NT2/D1 (cell line): ENCODE data around the gene FRMD8.

Experiments
- DNase-seq: peaks from one replicate; pipeline ENCODE4 v3.0.0-alpha.2; 2011; ENCODE audit warnings: low read depth, low spot score
- H3K27me3 ChIP-seq: 2 replicates; pipeline ENCODE4 v1.6.0; 2011; ENCODE audit warnings: mild to moderate bottlenecking; ENCODE audit not compliant: insufficient read length, insufficient read depth
- H3K36me3 ChIP-seq: 2 replicates; pipeline ENCODE4 v1.6.1; 2011; ENCODE audit warnings: mild to moderate bottlenecking, low read length, mixed read lengths; ENCODE audit not compliant: insufficient read depth, insufficient read length
- H3K4me1 ChIP-seq: 2 replicates; pipeline ENCODE4 v1.5.1; 2011; ENCODE audit not compliant: insufficient read depth, insufficient read length
- H3K4me3 ChIP-seq: 2 replicates; pipeline ENCODE4 v1.5.1; 2011; ENCODE audit warnings: low read depth; ENCODE audit not compliant: insufficient read length
- H3K9ac ChIP-seq: 2 replicates; pipeline ENCODE4 v1.6.0; 2011; ENCODE audit warnings: low read depth; ENCODE audit not compliant: insufficient read length
- H3K9me3 ChIP-seq: 2 replicates; pipeline ENCODE4 v1.5.1; 2011; ENCODE audit warnings: mild to moderate bottlenecking, low read length; ENCODE audit not compliant: insufficient read depth
- SUZ12 ChIP-seq: IDR thresholded peaks from 2 replicates; pipeline ENCODE4 v1.6.1; 2011; ENCODE audit not compliant: insufficient read length, insufficient read depth; ENCODE audit errors: extremely low read depth
- YY1 ChIP-seq: IDR thresholded peaks from 2 replicates; pipeline ENCODE4 v1.6.1; 2011; ENCODE audit not compliant: insufficient read length, insufficient read depth
- ZNF274 ChIP-seq: IDR thresholded peaks from 2 replicates; pipeline ENCODE4 v1.6.1; 2011; ENCODE audit warnings: mild to moderate bottlenecking, low read depth, low read length

Gene FRMD8

DNA sequence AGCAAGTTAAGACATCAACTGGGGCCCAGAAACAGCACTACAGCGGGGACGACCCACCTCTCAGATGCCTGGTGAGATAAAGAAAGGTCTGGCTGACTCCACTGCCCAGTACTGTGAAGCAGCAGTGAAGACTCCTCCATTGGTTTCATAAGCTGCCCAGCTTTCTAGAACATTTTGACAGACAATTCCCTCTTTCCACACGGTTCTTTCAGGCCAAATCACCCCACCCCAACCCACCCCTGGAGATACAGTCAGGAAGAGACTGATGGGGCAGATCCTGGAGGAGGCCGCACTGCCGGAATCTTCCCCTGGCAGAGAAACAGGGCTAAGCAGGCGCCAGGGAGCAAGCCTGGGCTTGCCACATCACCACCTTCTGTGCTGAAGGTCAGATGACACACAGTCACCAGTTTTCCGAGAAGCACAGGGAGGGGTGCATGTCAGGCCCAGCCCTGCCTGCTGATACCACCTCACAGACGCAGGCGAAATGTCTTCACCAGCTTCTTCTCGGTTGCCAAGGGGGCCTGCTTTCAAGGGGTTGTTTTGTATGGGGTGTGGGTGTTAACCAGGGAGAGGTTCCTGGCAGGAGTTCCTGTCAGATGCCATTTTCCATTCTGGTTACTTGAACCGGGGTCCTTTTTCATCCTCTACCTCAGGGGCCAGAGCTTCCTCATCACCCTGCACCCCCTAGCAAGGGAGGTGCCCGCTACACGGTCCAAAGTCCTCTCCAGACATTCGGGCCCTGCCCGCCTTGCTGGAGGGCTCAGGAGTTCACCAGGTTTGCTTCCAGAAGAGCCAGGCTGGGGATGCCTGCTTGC is 34.7 kb downstream of the FRMD8 start:
- no peak for DNase-seq
- Histone ChIP-seq H3K9ac (peak overlapping the region; percentile 91), H3K27me3 (no peaks in the 10 kb centered on the region), H3K36me3 (peaks cover 24% of the 10 kb centered on the region), H3K4me3 (peak overlapping the region; percentile 31), H3K4me1 (peaks cover 30% of the 10 kb centered on the region), H3K9me3 (no peaks in the 10 kb centered on the region)
- no peak for TF ChIP-seq SUZ12
- TF ChIP-seq YY1: no peak
- no peak for TF ChIP-seq ZNF274

DNA sequence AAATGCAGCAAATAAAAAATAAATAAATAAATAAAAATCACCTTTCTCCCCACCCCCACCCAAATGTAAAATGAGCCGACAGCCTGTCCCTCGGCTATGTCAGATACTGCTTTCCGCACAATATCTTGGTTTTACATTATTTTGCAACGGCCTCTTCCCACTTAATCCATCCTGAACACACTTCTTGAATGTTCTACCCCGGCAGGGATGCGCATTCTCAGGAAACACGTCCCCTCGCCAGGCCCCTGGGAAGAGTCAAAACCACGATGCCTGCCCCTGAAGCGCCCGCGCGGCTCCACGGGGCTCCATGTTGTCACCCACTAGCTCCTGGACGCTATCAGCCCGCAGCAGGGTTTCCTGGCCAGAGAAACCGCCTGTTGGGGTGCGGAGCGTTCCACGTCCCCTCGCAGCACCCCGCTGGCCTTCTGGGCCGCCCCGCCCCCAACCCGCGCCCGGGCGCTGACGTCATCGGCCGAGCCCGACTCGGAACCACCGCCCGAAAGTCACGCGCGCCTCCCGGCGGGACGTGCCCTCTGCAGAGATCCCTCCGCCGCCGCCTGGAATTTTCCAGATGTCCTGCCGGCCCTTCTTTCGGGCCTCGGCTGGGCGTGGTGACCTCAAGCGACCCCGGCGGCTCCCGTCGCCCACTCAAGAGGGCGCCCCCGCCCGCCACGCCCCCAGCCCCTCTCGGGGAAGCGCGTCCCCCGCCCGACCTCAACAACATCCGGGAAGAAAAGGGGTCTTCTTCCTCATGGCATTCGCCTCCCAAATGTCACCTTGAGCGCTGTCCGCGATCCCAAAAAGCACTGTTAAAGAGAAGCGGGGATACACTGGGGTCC is 35.6 kb downstream of the FRMD8 start:
- H3K36me3 ChIP-seq: peaks cover 31% of the 10 kb centered on the region
- TF ChIP-seq YY1 (no peak), SUZ12 (no peak), ZNF274 (no peak)
- H3K9ac ChIP-seq: peak overlapping the region; percentile 98
- peaks cover 24% of the 10 kb centered on the region for H3K4me1 ChIP-seq
- H3K9me3 ChIP-seq: no peaks in the 10 kb centered on the region
- peak; percentile 89 for DNase-seq
- H3K4me3 ChIP-seq: peak overlapping the region; percentile 90
- H3K27me3 ChIP-seq: no peaks in the 10 kb centered on the region

DNA sequence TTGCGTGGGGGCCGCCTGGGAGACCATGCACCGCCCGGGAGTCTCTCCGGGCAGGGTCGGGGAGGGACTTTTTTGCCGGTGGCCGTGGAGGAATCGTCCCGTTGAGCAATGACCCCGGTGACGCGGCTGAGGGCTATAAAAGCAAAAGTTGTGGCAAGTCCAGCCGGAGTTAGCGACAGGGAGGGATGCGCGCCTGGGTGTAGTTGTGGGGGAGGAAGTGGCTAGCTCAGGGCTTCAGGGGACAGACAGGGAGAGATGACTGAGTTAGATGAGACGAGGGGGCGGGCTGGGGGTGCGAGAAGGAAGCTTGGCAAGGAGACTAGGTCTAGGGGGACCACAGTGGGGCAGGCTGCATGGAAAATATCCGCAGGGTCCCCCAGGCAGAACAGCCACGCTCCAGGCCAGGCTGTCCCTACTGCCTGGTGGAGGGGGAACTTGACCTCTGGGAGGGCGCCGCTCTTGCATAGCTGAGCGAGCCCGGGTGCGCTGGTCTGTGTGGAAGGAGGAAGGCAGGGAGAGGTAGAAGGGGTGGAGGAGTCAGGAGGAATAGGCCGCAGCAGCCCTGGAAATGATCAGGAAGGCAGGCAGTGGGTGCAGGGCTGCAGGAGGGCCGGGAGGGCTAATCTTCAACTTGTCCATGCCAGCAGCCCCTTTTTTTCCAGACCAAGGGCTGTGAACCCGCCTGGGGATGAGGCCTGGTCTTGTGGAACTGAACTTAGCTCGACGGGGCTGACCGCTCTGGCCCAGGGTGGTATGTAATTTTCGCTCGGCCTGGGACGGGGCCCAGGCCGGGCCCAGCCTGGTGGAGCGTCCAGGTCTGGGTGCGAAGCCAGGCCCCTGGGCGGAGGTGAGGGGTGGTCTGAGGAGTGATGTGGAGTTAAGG is 36.4 kb downstream of the FRMD8 start, which contains the start of gene NEAT1:
TSS of gene NEAT1 (plus strand) at position 166 of the 883 bp plus-strand sequence.
- H3K9me3 ChIP-seq: no peaks in the 10 kb centered on the region
- H3K36me3 ChIP-seq: peaks cover 36% of the 10 kb centered on the region
- peaks cover 16% of the 10 kb centered on the region for H3K4me1 ChIP-seq
- no peak for TF ChIP-seq SUZ12
- no peak for TF ChIP-seq ZNF274
- TF ChIP-seq YY1: no peak
- H3K27me3 ChIP-seq: no peaks in the 10 kb centered on the region
- peak within 1 kb of the TSS; percentile 98 for H3K9ac ChIP-seq
- H3K4me3 ChIP-seq: peak within 1 kb of the TSS; percentile 90
- no peak for DNase-seq

DNA sequence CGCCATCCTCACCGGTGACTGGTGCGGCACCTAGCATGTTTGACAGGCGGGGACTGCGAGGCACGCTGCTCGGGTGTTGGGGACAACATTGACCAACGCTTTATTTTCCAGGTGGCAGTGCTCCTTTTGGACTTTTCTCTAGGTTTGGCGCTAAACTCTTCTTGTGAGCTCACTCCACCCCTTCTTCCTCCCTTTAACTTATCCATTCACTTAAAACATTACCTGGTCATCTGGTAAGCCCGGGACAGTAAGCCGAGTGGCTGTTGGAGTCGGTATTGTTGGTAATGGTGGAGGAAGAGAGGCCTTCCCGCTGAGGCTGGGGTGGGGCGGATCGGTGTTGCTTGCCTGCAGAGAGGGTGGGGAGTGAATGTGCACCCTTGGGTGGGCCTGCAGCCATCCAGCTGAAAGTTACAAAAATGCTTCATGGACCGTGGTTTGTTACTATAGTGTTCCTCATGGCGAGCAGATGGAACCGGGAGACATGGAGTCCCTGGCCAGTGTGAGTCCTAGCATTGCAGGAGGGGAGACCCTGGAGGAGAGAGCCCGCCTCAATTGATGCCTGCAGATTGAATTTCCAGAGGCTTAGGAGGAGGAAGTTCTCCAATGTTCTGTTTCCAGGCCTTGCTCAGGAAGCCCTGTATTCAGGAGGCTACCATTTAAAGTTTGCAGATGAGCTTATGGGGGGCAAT is 37.2 kb downstream of the FRMD8 start:
- peaks cover 11% of the 10 kb centered on the region for H3K4me1 ChIP-seq
- no peaks in the 10 kb centered on the region for H3K27me3 ChIP-seq
- DNase-seq: no peak
- no peak for TF ChIP-seq SUZ12
- TF ChIP-seq ZNF274: no peak
- TF ChIP-seq YY1: no peak
- H3K36me3 ChIP-seq: peaks cover 36% of the 10 kb centered on the region
- no peaks in the 10 kb centered on the region for H3K9me3 ChIP-seq
- H3K4me3 ChIP-seq: peak overlapping the region; percentile 90
- peak overlapping the region; percentile 98 for H3K9ac ChIP-seq

DNA sequence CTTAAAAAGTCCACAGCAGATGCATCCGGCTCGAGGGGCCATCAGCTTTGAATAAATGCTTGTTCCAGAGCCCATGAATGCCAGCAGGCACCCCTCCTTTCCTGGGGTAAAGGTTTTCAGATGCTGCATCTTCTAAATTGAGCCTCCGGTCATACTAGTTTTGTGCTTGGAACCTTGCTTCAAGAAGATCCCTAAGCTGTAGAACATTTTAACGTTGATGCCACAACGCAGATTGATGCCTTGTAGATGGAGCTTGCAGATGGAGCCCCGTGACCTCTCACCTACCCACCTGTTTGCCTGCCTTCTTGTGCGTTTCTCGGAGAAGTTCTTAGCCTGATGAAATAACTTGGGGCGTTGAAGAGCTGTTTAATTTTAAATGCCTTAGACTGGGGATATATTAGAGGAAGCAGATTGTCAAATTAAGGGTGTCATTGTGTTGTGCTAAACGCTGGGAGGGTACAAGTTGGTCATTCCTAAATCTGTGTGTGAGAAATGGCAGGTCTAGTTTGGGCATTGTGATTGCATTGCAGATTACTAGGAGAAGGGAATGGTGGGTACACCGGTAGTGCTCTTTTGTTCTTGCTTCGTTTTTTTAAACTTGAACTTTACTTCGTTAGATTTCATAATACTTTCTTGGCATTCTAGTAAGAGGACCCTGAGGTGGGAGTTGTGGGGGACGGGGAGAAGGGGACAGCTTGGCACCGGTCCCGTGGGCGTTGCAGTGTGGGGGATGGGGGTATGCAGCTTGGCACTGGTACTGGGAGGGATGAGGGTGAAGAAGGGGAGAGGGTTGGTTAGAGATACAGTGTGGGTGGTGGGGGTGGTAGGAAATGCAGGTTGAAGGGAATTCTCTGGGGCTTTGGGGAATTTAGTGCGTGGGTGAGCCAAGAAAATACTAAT is 38.0 kb downstream of the FRMD8 start:
- H3K4me3 ChIP-seq: peak overlapping the region; percentile 90
- peak overlapping the region; percentile 98 for H3K9ac ChIP-seq
- H3K4me1 ChIP-seq: peaks cover 7% of the 10 kb centered on the region
- DNase-seq: no peak
- H3K36me3 ChIP-seq: peaks cover 36% of the 10 kb centered on the region
- TF ChIP-seq ZNF274 (no peak), SUZ12 (no peak), YY1 (no peak)
- no peaks in the 10 kb centered on the region for H3K9me3 ChIP-seq
- H3K27me3 ChIP-seq: no peaks in the 10 kb centered on the region
